ENCODE measurements around the gene NEU2. TPM values are rescaled to one million over a fixed set of nuclear protein-coding genes. Genes with fewer than 3 reads are reported as not detected.
A peak's percentile ranks its signal among the peaks of the same experiment; 100 is the strongest.

The NEU2 gene
- polyA plus RNA-seq, 3 donors: not detected

DNA sequence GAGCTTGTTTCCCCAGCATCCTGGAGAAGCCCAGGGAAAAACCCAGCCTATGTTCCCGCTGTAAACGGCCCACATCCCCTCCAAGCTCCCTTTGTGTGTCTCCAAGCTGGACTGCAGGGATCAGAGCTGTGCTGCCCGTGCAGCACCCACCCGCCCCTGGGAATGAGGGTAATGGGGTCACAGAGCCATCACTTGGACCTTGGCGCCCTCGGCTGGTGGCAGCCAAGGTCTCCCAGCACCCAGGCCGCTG lies 27.0 kb downstream of the NEU2 start:
- TF ChIP-seq, protein P1, sequence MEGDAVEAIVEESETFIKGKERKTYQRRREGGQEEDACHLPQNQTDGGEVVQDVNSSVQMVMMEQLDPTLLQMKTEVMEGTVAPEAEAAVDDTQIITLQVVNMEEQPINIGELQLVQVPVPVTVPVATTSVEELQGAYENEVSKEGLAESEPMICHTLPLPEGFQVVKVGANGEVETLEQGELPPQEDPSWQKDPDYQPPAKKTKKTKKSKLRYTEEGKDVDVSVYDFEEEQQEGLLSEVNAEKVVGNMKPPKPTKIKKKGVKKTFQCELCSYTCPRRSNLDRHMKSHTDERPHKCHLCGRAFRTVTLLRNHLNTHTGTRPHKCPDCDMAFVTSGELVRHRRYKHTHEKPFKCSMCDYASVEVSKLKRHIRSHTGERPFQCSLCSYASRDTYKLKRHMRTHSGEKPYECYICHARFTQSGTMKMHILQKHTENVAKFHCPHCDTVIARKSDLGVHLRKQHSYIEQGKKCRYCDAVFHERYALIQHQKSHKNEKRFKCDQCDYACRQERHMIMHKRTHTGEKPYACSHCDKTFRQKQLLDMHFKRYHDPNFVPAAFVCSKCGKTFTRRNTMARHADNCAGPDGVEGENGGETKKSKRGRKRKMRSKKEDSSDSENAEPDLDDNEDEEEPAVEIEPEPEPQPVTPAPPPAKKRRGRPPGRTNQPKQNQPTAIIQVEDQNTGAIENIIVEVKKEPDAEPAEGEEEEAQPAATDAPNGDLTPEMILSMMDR (IDR thresholded peaks at IDR 0.05): no peak
- Histone ChIP-seq H2AFZ (ENCODE audit: insufficient read depth, low read depth, low read length, poor library complexity, severe bottlenecking) (peak overlapping the region; percentile 96), H3K9me3 (replicated peaks in 1 of 2; ENCODE audit: control insufficient read depth in 1 of 2, insufficient read depth in 1 of 2, low read length in 2 of 2) (no peaks in the 10 kb centered on the region), H4K20me1 (ENCODE audit: insufficient read depth, low read length) (peaks cover 40% of the 10 kb centered on the region), H3K9ac (ENCODE audit: insufficient read depth, low read length, poor library complexity, severe bottlenecking) (peak overlapping the region; percentile 96), H3K4me3 (replicated peaks in 1 of 3; ENCODE audit: low read depth in 2 of 3, low read length in 3 of 3) (peak overlapping the region in 2 of 3 experiments; percentile 81 to 99), H3K4me1 (ENCODE audit: control insufficient read depth in 1 of 2, insufficient read depth in 2 of 2, low read length in 2 of 2) (peaks cover 38 to 50% of the 10 kb centered on the region in 2 donors), H3K4me2 (replicated peaks; ENCODE audit: extremely low read depth, low read length, poor library complexity, severe bottlenecking) (peak overlapping the region; percentile 84), H3K27ac (ENCODE audit: low read depth in 1 of 2, low read length in 2 of 2) (peak overlapping the region; percentile 80 to 99), H3K79me2 (ENCODE audit: insufficient read depth, low read length) (peaks cover 59% of the 10 kb centered on the region), H3K36me3 (replicated peaks in 1 of 2; ENCODE audit: control insufficient read depth in 1 of 2, insufficient read depth in 2 of 2, low read length in 2 of 2) (peaks cover 0 to 3% of the 10 kb centered on the region in 2 donors), H3K27me3 (ENCODE audit: control insufficient read depth in 2 of 2, insufficient read depth in 2 of 2, low read length in 2 of 2) (no peaks in the 10 kb centered on the region)
- whole genome bisulfite sequencing (ENCODE audit: insufficient coverage): 0% methylated on average over 3 of the region's 7 CpGs
- Mint-ChIP-seq H3K36me3 (peaks cover 0 to 13% of the 10 kb centered on the region in 2 donors), H3K27ac (peak overlapping the region; percentile 92 to 97 (median 96)), H3K27me3 (ENCODE audit: low read depth in 3 of 3) (peaks cover 2 to 7% (median 3%) of the 10 kb centered on the region in 3 donors), H3K9me3 (peaks cover 0 to 3% (median 0%) of the 10 kb centered on the region in 7 donors), H3K4me3 (peak overlapping the region; percentile 97 to 98), H3K4me1 (peaks cover 41% of the 10 kb centered on the region)
- DNase-seq: no peak
- intact Hi-C loops (cut with micrococcal nuclease): loop anchor here in 1 of 2 donors (10.0 kb wide), 1 partner anchor 205 kb away; no protein-coding TSS in a partner anchor

DNA sequence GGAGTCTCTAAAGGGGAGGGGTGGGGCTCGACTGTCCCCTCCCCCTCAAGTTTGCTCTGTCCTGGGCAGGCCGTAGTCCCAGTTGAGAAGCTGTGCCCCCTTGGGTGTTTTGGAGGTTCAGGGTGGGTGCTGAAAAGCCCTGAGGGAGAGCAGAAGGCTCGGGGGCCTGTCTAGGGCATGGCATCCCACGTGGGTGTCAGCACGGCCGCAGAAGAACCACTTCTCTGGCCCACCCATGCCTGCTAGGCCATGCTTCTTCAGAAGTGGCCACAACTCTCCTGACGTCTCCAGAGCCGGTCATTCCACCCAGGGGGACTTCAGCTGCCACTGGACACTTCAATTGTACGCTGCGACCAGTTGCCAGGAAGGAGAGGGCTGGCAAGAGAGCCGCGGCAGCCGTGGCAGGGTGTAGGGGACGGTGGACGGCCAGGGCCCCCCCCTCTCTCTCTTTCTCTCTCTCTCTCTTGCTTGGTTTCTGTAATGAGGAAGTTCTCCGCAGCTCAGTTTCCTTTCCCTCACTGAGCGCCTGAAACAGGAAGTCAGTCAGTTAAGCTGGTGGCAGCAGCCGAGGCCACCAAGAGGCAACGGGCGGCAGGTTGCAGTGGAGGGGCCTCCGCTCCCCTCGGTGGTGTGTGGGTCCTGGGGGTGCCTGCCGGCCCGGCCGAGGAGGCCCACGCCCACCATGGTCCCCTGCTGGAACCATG lies 27.5 kb downstream of the NEU2 start, which contains the start of gene INPP5D:
TSS of gene INPP5D (plus strand) at position 546 of the 704 bp plus-strand sequence. CDS start at position 683, 137 bp downstream.
- H3K27me3 Mint-ChIP-seq (ENCODE audit: low read depth in 3 of 3): peaks cover 0 to 4% (median under 1%) of the 10 kb centered on the region in 3 donors
- H3K9me3 Mint-ChIP-seq: peaks cover 0 to 3% (median 0%) of the 10 kb centered on the region in 7 donors
- H3K36me3 Mint-ChIP-seq: peaks cover 0 to 15% of the 10 kb centered on the region in 2 donors
- H3K79me2 ChIP-seq (ENCODE audit: insufficient read depth, low read length): peaks cover 64% of the 10 kb centered on the region
- H3K27ac ChIP-seq (ENCODE audit: low read depth in 1 of 2, low read length in 2 of 2): peak within 1 kb of the TSS; percentile 80 to 99
- no peaks in the 10 kb centered on the region for H3K27me3 ChIP-seq (ENCODE audit: control insufficient read depth in 2 of 2, insufficient read depth in 2 of 2, low read length in 2 of 2)
- 1% methylated on average over 14 of the region's 26 CpGs for WGBS (ENCODE audit: insufficient coverage)
- peak within 1 kb of the TSS; percentile 92 to 97 (median 96) for H3K27ac Mint-ChIP-seq
- peaks cover 44% of the 10 kb centered on the region for H4K20me1 ChIP-seq (ENCODE audit: insufficient read depth, low read length)
- DNase-seq: peak; percentile 90 to 93 (median 92)
- peak within 1 kb of the TSS; percentile 81 to 99 (median 87) for H3K4me3 ChIP-seq (replicated peaks in 1 of 3; ENCODE audit: low read depth in 2 of 3, low read length in 3 of 3)
- H3K4me1 Mint-ChIP-seq: peaks cover 46% of the 10 kb centered on the region
- TF ChIP-seq, protein P1 (IDR thresholded peaks at IDR 0.05): no peak
- H3K4me2 ChIP-seq (replicated peaks; ENCODE audit: extremely low read depth, low read length, poor library complexity, severe bottlenecking): peak within 1 kb of the TSS; percentile 84
- intact Hi-C loops (cut with micrococcal nuclease): loop anchor here (2.0 to 10.0 kb wide), 4 partner anchors 27 to 205 kb away; no protein-coding TSS in a partner anchor
- peak within 1 kb of the TSS; percentile 96 for H3K9ac ChIP-seq (ENCODE audit: insufficient read depth, low read length, poor library complexity, severe bottlenecking)
- peaks cover 43 to 55% of the 10 kb centered on the region in 2 donors for H3K4me1 ChIP-seq (ENCODE audit: control insufficient read depth in 1 of 2, insufficient read depth in 2 of 2, low read length in 2 of 2)
- peak within 1 kb of the TSS; percentile 97 to 98 for H3K4me3 Mint-ChIP-seq
- H2AFZ ChIP-seq (ENCODE audit: insufficient read depth, low read depth, low read length, poor library complexity, severe bottlenecking): peak within 1 kb of the TSS; percentile 96
- peaks cover 0 to 3% of the 10 kb centered on the region in 2 donors for H3K36me3 ChIP-seq (replicated peaks in 1 of 2; ENCODE audit: control insufficient read depth in 1 of 2, insufficient read depth in 2 of 2, low read length in 2 of 2)
- H3K9me3 ChIP-seq (replicated peaks in 1 of 2; ENCODE audit: control insufficient read depth in 1 of 2, insufficient read depth in 1 of 2, low read length in 2 of 2): no peaks in the 10 kb centered on the region

Data from CD14-positive monocyte (primary cell).